GM23338 (cell line): ENCODE results near the gene VPS37C. TPM values are rescaled to one million over a fixed set of nuclear protein-coding genes. Genes with fewer than 3 reads are reported as not detected.
A peak's percentile ranks its signal among the peaks of the same experiment; 100 is the strongest.

Experiments used
- ATAC-seq: fragments of 200-7000 bp; cut with Tn5 transposase; 3 replicates; pipeline ENCODE4 v1.9.1; 2020
- DNase-seq: peaks from one replicate; pipeline ENCODE4 v3.0.0-alpha.2; 2015; ENCODE audit warnings: low spot score
- H2AFZ ChIP-seq: fragments of 200-600 bp; sonication (generic); 2 replicates; pipeline ENCODE4 v1.8.0; 2016; ENCODE audit warnings: antibody characterized with exemption, mild to moderate bottlenecking, moderate library complexity
- H3F3A ChIP-seq: fragments of 200-600 bp; sonication (generic); replicated peaks from 2 replicates; pipeline ENCODE4 v1.8.0; 2017; ENCODE audit warnings: antibody characterized with exemption, mixed run types, low read depth
- H3K27ac ChIP-seq: fragments of 200-600 bp; sonication (generic); 2 replicates; pipeline ENCODE4 v1.6.1; 2016; ENCODE audit warnings: low read depth
- H3K27me3 ChIP-seq: fragments of 200-600 bp; sonication (generic); 2 replicates; pipeline ENCODE4 v1.8.0; 2016; ENCODE audit warnings: mild to moderate bottlenecking, mixed run types, moderate library complexity; ENCODE audit not compliant: insufficient read depth
- H3K36me3 ChIP-seq: fragments of 200-600 bp; sonication (generic); 2 replicates; pipeline ENCODE4 v1.8.0; 2016; ENCODE audit warnings: mild to moderate bottlenecking; ENCODE audit not compliant: insufficient read depth
- H3K4me1 ChIP-seq: fragments of 200-600 bp; sonication (generic); 2 replicates; pipeline ENCODE4 v1.8.0; 2016; ENCODE audit warnings: mild to moderate bottlenecking, moderate library complexity; ENCODE audit not compliant: insufficient read depth
- H3K4me2 ChIP-seq: fragments of 200-600 bp; sonication (generic); 2 replicates; pipeline ENCODE4 v1.7.1; 2017; ENCODE audit warnings: mixed run types
- H3K4me3 ChIP-seq: fragments of 200-600 bp; sonication (generic); 2 replicates; pipeline ENCODE4 v1.6.1; 2016; ENCODE audit warnings: mixed run types
- H3K79me2 ChIP-seq: fragments of 200-600 bp; sonication (generic); replicated peaks from 2 replicates; pipeline ENCODE4 v1.8.0; 2017; ENCODE audit warnings: mild to moderate bottlenecking; ENCODE audit not compliant: insufficient read depth
- H3K9me2 ChIP-seq: fragments of 200-600 bp; sonication (generic); 2 replicates; pipeline ENCODE4 v1.8.0; 2017; ENCODE audit not compliant: insufficient read depth
- H4K20me1 ChIP-seq: fragments of 200-600 bp; sonication (generic); replicated peaks from 2 replicates; pipeline ENCODE4 v1.8.0; 2017; ENCODE audit warnings: mild to moderate bottlenecking; ENCODE audit not compliant: insufficient read depth
- H3K27ac Mint-ChIP-seq: 2 replicates; pipeline ENCODE4 v1.8.0; 2020; ENCODE audit warnings: inconsistent platforms, mild to moderate bottlenecking, moderate library complexity, mixed read lengths
- H3K27me3 Mint-ChIP-seq: 3 replicates; pipeline ENCODE4 v1.8.0; 2022; ENCODE audit warnings: low read depth, mild to moderate bottlenecking, moderate library complexity, mixed read lengths, inconsistent platforms; ENCODE audit not compliant: insufficient read depth, poor library complexity
- H3K36me3 Mint-ChIP-seq: 3 replicates; pipeline ENCODE4 v1.8.0; 2021; ENCODE audit warnings: low read depth, mild to moderate bottlenecking, inconsistent platforms, moderate library complexity, mixed read lengths
- H3K4me1 Mint-ChIP-seq: 3 replicates; pipeline ENCODE4 v1.8.0; 2020; ENCODE audit warnings: mild to moderate bottlenecking, inconsistent platforms, mixed read lengths
- H3K4me3 Mint-ChIP-seq: 3 replicates; pipeline ENCODE4 v1.8.0; 2021; ENCODE audit warnings: moderate library complexity, mild to moderate bottlenecking, inconsistent platforms, mixed read lengths
- H3K9me3 Mint-ChIP-seq: 3 replicates; pipeline ENCODE4 v1.8.0; 2020; ENCODE audit warnings: moderate library complexity, mild to moderate bottlenecking, inconsistent platforms, mixed read lengths
- CREB1 ChIP-seq: fragments of 250-450 bp; sonication (Bioruptor Pico); IDR thresholded peaks from 2 replicates; pipeline ENCODE4 v1.5.0; 2020; ENCODE audit warnings: low read depth, mild to moderate bottlenecking, moderate library complexity
- POLR2AphosphoS5 ChIP-seq: IDR thresholded peaks from 2 replicates; pipeline ENCODE4 v1.6.1; 2016; ENCODE audit warnings: antibody characterized with exemption, low read depth
- polyA plus RNA-seq: library from polyadenylated mRNA; unstranded; fragments of >200 nt; fragmentation: Nextera tagmentation; extraction: Ambion mirVana; gene quantifications from 2 replicates; pipeline ENCODE4 v1.2.1, GENCODE V29; 2016
- total RNA-seq: library from RNA; depleted of rRNA; stranded (reverse); fragments of >200 nt; shearing (Covaris generic); gene quantifications from 2 replicates; pipeline ENCODE4 v1.2.3, GENCODE V29; 2014
- TF ChIP-seq, protein P1 (sequence below), 2 experiments: fragments of 200-600 bp in 1 of 2; sonication (generic) in 1 of 2; conservative IDR thresholded peaks; 2 replicates each; pipeline versions ENCODE4 v1.5.1 to v1.6.1; 2016 to 2017; ENCODE audit warnings: antibody characterized with exemption in 2 of 2, low read depth in 2 of 2, mild to moderate bottlenecking in 2 of 2, moderate library complexity in 1 of 2
- TF ChIP-seq, protein P2 (sequence below): fragments of 250-450 bp; sonication (Bioruptor Pico); IDR thresholded peaks from 2 replicates; pipeline ENCODE4 v1.5.0; 2020; ENCODE audit warnings: mild to moderate bottlenecking, moderate library complexity

The VPS37C gene
- total and polyA plus RNA-seq, 2 experiments from 2014 or later, result 8.8 to 19.4 TPM

- H3K27ac Mint-ChIP-seq, result no peak overlapping the region
- no peak overlapping the region for H2AFZ ChIP-seq
- no peaks in the 10 kb centered on the region for H3K36me3 ChIP-seq
These were observed 1.8 kb upstream of the VPS37C start for GRCh38 chr11:61163021-61163420.

More at GRCh38 chr11:61163021-61163420, 1.8 kb upstream of the VPS37C start:
- Histone ChIP-seq H3K4me1 (peaks cover 12% of the 10 kb centered on the region), H3K79me2 (peaks cover 23% of the 10 kb centered on the region), H3K4me3 (no peak overlapping the region), H3K27me3 (no peaks in the 10 kb centered on the region), H3K27ac (no peak overlapping the region), H4K20me1 (peaks cover 9% of the 10 kb centered on the region; the same call in 1 of the 2 replicates), H3K9me2 (no peaks in the 10 kb centered on the region), H3F3A (0 out of 2 replicates have a peak, but pooled peaks cover 10% of the 10 kb centered on the region), H3K4me2 (no peak overlapping the region)
- Mint-ChIP-seq H3K27me3 (peaks cover 3% of the 10 kb centered on the region), H3K9me3 (peaks cover 5% of the 10 kb centered on the region; the same call in 2 of the 3 replicates), H3K4me1 (peaks cover 26% of the 10 kb centered on the region), H3K4me3 (0 out of 3 replicates have a peak overlapping the region, but pooled peaks have one; percentile 5), H3K36me3 (no peaks in the 10 kb centered on the region)
- DNase-seq (no peak), ATAC-seq (no peak)
- TF ChIP-seq, protein P1, sequence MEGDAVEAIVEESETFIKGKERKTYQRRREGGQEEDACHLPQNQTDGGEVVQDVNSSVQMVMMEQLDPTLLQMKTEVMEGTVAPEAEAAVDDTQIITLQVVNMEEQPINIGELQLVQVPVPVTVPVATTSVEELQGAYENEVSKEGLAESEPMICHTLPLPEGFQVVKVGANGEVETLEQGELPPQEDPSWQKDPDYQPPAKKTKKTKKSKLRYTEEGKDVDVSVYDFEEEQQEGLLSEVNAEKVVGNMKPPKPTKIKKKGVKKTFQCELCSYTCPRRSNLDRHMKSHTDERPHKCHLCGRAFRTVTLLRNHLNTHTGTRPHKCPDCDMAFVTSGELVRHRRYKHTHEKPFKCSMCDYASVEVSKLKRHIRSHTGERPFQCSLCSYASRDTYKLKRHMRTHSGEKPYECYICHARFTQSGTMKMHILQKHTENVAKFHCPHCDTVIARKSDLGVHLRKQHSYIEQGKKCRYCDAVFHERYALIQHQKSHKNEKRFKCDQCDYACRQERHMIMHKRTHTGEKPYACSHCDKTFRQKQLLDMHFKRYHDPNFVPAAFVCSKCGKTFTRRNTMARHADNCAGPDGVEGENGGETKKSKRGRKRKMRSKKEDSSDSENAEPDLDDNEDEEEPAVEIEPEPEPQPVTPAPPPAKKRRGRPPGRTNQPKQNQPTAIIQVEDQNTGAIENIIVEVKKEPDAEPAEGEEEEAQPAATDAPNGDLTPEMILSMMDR (conservative IDR thresholded peaks at IDR 0.05; ENCODE audit: low read depth in 2 of 2), result no peak
- TF ChIP-seq CREB1 (no peak), POLR2AphosphoS5 (no peak)
- TF ChIP-seq, protein P2, sequence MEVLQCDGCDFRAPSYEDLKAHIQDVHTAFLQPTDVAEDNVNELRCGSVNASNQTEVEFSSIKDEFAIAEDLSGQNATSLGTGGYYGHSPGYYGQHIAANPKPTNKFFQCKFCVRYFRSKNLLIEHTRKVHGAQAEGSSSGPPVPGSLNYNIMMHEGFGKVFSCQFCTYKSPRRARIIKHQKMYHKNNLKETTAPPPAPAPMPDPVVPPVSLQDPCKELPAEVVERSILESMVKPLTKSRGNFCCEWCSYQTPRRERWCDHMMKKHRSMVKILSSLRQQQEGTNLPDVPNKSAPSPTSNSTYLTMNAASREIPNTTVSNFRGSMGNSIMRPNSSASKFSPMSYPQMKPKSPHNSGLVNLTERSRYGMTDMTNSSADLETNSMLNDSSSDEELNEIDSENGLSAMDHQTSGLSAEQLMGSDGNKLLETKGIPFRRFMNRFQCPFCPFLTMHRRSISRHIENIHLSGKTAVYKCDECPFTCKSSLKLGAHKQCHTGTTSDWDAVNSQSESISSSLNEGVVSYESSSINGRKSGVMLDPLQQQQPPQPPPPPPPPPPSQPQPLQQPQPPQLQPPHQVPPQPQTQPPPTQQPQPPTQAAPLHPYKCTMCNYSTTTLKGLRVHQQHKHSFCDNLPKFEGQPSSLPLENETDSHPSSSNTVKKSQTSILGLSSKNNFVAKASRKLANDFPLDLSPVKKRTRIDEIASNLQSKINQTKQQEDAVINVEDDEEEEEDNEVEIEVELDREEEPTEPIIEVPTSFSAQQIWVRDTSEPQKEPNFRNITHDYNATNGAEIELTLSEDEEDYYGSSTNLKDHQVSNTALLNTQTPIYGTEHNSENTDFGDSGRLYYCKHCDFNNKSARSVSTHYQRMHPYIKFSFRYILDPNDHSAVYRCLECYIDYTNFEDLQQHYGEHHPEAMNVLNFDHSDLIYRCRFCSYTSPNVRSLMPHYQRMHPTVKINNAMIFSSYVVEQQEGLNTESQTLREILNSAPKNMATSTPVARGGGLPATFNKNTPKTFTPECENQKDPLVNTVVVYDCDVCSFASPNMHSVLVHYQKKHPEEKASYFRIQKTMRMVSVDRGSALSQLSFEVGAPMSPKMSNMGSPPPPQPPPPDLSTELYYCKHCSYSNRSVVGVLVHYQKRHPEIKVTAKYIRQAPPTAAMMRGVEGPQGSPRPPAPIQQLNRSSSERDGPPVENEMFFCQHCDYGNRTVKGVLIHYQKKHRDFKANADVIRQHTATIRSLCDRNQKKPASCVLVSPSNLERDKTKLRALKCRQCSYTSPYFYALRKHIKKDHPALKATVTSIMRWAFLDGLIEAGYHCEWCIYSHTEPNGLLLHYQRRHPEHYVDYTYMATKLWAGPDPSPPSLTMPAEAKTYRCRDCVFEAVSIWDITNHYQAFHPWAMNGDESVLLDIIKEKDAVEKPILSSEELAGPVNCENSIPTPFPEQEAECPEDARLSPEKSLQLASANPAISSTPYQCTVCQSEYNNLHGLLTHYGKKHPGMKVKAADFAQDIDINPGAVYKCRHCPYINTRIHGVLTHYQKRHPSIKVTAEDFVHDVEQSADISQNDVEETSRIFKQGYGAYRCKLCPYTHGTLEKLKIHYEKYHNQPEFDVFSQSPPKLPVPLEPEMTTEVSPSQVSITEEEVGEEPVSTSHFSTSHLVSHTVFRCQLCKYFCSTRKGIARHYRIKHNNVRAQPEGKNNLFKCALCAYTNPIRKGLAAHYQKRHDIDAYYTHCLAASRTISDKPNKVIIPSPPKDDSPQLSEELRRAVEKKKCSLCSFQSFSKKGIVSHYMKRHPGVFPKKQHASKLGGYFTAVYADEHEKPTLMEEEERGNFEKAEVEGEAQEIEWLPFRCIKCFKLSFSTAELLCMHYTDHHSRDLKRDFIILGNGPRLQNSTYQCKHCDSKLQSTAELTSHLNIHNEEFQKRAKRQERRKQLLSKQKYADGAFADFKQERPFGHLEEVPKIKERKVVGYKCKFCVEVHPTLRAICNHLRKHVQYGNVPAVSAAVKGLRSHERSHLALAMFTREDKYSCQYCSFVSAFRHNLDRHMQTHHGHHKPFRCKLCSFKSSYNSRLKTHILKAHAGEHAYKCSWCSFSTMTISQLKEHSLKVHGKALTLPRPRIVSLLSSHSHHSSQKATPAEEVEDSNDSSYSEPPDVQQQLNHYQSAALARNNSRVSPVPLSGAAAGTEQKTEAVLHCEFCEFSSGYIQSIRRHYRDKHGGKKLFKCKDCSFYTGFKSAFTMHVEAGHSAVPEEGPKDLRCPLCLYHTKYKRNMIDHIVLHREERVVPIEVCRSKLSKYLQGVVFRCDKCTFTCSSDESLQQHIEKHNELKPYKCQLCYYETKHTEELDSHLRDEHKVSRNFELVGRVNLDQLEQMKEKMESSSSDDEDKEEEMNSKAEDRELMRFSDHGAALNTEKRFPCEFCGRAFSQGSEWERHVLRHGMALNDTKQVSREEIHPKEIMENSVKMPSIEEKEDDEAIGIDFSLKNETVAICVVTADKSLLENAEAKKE (CRISPR knock-in tag), result no peak
